Limb (tissue), 2 donors: ENCODE measurements around the gene TTC36.
"Not testable (repeated sequence)": the region's sequence is repeated elsewhere in the genome, so short reads cannot be mapped to it uniquely, and the experiment has no call there.

ENCODE experiments used
- DNase-seq, 2 donors: peaks; one replicate each; pipeline ENCODE4 v3.0.0-alpha.2; 2016; ENCODE audit errors: extremely low spot score in 2 of 2

TTC36 gene

DNA sequence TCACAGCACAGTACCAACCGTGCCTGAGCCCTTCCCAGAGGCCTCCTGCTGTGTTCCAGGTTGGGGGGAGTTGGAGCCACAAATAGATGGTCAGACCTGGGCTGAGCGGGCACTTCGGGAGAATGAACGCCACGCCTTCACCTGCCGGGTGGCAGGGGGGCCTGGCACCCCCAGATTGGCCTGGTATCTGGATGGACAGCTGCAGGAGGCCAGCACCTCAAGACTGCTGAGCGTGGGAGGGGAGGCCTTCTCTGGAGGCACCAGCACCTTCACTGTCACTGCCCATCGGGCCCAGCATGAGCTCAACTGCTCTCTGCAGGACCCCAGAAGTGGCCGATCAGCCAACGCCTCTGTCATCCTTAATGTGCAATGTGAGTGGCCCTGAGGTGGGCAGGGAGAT lies 4.8 kb downstream of the TTC36 start:
- no peak for DNase-seq

DNA sequence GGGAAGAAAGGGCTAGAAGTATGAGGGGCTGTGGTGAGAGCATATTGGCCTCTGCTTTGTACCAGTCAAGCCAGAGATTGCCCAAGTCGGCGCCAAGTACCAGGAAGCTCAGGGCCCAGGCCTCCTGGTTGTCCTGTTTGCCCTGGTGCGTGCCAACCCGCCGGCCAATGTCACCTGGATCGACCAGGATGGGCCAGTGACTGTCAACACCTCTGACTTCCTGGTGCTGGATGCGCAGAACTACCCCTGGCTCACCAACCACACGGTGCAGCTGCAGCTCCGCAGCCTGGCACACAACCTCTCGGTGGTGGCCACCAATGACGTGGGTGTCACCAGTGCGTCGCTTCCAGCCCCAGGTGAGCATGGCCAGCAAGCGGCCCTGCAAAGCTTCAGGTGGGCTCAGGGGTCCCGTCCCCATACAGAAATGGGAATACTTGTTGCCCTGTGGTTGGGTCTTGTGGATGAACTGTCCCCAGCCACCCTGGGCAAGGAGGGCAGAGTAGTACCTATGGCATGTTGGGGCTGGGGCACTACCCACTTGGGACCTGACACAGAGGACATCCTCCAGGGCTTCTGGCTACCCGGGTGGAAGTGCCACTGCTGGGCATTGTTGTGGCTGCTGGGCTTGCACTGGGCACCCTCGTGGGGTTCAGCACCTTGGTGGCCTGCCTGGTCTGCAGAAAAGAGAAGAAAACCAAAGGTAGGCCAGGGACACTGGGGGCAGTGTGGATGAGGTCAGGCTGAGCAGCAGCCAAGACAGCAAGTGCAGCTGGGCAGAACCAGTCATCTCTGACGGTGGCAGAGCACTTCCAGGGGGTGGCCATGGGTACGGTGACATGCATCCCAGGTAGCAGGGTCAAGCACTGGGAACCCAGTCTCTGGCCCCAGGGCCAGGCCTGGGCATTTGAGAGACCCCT lies 5.8 kb downstream of the TTC36 start:
- no peak for DNase-seq

DNA sequence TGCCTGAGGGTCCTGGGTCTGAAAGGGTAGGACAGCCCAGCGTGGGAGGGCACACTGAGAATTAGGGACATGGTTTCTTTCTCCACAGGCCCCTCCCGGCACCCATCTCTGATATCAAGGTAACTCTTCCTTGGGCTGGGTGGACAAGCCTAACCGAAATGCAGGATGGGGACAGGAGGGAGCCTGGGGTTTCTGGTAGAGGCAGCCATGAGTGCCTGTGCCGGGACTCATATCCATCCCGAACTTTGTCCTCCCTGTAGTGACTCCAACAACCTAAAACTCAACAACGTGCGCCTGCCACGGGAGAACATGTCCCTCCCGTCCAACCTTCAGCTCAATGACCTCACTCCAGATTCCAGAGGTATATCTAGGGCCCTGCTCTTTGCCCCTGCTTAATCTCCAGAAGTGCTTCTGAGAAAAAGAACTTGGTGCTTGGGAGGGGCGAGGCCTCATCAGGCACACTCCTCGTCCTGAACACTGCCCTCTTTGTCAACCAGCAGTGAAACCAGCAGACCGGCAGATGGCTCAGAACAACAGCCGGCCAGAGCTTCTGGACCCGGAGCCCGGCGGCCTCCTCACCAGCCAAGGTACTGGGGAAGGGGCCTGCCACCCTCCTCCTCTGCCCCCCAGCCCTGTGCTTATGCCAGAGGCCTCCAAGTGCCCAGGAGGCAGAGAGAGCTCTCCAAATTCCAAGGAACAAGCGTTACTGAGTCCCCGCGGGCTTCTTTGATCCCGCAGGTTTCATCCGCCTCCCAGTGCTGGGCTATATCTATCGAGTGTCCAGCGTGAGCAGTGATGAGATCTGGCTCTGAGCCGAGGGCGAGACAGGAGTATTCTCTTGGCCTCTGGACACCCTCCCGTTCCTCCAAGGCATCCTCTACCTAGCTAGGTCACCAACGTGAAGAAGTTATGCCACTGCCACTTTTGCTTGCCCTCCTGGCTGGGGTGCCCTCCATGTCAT lies 6.8 kb downstream of the TTC36 start:
- DNase-seq: no peak

GRCh38 chr11:118535261-118535660 lies 8.0 kb downstream of the TTC36 start:
- no peak for DNase-seq

GRCh38 chr11:118536726-118537125 lies 9.5 kb downstream of the TTC36 start:
- DNase-seq: no peak

DNA sequence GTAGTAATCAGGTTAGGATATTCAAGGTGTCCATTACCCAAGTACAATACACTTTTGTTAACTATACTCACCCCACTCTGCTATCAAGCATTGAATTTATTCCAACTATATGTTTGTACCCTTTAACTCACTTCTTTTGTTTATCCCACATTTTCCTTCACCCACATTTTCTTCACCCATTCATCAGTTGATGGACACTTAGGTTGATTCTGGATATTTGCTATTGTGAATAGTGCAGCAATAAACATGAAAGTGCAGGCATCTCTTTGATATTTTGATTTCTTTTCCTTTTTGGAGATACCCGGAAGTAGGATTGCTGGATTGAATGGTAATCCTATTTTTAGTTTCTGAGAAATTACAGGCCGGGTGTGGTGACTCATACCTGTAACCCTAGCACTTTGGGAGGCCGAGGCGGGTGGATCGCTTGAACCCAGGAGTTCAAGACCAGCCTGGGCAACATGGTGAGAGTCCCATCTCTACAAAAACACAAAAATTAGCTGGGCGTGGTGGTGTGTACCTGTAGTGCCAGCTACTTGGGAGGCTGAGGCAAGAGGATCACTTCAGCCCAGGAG lies 10.2 kb downstream of the TTC36 start:
- DNase-seq: no peak

- no peak for DNase-seq
These were observed 16.9 kb downstream of the TTC36 start for GRCh38 chr11:118544010-118544646.

- no peak for DNase-seq
These were observed 17.4 kb downstream of the TTC36 start for GRCh38 chr11:118544647-118545010.

DNA sequence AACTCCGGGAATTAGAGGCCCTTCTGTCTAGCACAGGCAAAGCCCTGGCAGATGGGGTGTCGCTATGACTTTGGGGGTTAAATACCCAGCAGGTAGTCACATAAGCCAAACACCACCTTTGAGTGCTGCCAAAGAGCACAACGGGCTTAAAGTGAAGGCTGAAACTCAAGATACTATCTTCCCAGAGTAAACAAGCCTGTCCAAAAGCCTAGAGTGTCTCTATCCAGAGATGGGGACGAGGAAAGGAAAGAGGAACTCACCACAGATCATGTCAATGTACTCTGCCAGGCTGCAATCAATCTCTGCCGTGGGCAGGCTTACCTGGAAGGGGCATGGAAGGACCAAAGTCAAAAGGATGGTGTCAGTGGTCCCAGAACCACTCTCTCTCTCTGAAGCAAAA lies 18.3 kb downstream of the TTC36 start:
- DNase-seq: no peak

GRCh38 chr11:118547132-118547531 lies 19.9 kb downstream of the TTC36 start:
- no peak for DNase-seq

GRCh38 chr11:118552341-118552740 lies 25.1 kb downstream of the TTC36 start:
- no peak for DNase-seq

GRCh38 chr11:118560806-118561205 lies 33.5 kb downstream of the TTC36 start:
- DNase-seq: no peak

DNA sequence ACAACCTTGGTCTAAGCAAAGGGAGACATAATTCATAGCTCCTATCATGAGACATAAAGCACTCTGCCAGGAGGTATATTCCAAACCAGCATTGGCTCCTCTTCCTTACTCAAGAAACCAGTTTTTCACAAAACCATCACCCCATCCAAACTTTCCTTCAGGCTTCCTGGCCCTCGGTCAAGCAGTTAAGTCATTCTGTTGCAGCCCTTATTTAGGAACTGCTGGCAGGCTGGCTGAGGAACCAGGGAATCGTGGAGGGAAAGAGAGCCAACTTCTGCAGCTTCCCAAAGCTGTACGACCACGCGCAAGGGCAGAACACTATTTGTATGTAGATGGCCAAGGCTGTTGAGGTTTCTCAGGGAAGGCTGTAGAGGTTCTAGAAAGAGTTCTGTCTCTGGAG lies 37.8 kb downstream of the TTC36 start:
- peak; percentile 24 to 40 for DNase-seq

DNA sequence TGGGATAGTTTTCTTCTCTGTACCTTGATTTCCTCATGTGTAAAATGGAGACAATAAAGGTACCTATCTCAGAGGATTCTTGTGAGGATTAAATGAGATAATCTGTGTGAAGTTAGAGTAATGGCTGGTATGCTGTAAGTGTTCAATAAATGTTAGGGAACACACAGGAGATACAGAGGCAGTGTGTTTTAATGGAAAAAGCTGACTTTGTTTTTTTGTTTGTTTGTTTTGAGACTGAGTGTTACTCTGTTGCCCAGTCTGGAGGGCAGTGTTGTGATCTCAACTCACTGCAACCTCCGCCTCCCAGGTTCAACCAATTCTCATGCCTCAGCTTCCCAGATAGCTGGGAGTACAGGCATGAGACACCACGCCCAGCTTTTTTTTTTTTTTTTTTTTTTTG lies 42.4 kb downstream of the TTC36 start:
- DNase-seq: no peak

GRCh38 chr11:118570787-118571186 lies 43.5 kb downstream of the TTC36 start:
- DNase-seq: no peak

DNA sequence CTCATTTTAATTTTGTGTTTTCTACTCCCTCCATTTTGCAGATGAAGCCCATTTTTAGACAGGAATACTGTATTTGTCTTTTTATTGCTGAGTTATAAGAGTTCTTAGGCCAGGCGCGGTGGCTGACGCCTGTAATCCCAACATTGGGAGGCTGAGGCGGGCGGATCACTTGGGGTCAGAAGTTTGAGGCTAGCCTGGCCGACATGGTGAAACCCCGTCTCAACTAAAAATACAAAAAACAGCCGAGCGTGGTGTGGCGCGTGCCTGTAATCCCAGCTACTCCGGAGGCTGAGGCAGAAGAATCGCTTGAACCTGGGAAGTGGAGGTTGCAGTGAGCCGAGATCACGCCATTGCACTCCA lies 44.4 kb downstream of the TTC36 start:
- peak in 1 of 2 donors; percentile 45 for DNase-seq

DNA sequence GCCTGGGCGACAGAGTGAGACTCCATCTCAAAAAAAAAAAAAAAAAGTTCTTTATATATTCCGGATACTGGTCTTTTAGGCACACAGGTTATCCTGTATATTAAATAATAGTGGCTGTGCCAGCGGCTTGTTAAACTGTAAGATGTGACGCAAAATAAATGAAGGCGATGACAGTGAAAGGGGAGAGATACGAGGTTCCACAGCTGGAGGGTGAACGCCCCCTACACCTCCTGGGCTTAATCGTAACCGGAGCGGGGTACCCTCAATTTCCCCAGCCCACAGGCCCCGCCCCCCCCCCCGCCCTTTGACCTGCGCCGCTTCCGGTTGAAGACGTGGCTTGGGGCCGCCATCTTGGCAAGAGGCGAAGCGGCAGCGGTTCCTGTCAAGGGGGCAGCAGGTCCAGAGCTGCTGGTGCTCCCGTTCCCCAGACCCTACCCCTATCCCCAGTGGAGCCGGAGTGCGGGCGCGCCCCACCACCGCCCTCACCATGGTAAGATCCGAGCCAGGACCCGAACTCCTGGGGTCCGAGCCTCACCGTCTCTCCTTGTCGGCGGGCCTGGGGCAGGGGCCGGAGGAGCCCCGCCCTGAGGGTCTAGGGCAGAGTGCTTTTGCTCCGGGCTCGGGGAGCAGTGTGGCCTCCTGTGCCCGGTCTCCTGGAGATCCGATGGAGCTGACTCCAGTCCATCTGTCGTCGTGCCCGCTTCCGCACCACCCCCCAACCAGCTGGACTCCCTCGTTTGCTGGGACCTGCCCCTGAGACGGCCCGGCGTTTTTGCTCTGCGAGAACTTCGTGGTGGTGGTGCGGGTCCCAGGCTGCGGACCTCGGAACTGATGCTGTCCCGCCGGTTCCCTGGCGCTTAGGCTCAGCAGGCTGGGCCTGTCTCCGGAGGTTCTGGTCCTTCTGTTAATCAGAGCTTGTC lies 45.0 kb downstream of the TTC36 start, which contains the start of gene ARCN1:
Gene ARCN1 (plus strand): TSS at position 349 of the 920 bp plus-strand sequence. CDS start 139 bp downstream, at position 488.
- DNase-seq: peak; percentile 84 to 95

DNA sequence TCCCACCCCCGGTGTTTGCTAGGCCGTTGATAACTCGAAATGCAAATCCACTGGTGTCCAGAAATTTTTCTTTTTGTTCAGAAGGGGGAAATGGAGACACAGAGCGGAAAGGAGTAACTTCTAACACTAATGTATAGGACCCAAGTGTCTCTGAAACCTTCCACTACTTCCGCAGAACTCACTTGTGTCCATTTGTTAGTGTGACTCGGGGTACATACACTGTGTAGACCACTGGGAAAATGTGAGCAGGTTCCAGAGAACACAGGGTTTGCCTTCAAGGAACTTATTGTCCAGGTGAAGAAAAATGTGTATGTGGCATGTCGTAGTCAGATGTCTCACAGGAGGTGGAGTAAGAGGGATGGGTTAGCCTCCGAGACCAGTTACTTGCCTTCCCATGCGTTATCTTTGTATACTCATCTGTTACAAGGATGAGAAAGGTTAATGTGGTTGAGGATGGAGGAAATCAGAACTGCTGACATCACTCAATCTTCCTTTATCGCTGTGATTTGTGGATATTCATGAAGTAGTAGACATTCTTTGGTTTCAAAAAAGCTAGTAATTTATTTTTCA lies 45.8 kb downstream of the TTC36 start:
- DNase-seq: peak in 1 of 2 donors; percentile 11

GRCh38 chr11:118574636-118575035 lies 47.4 kb downstream of the TTC36 start:
- no peak for DNase-seq

- DNase-seq: not testable (repeated sequence)
These were observed 50.7 kb downstream of the TTC36 start for GRCh38 chr11:118577995-118578394.
